GM18499 (cell line): ENCODE measurements around the gene FBXO22.
"Not testable (repeated sequence)": the region's sequence is repeated elsewhere in the genome, so short reads cannot be mapped to it uniquely, and the experiment has no call there.

Experiments used
- ATAC-seq: cut with Tn5 transposase; IDR thresholded peaks from one replicate; pipeline ENCODE4 v1.9.1; 2021; ENCODE audit warnings: moderate number of reproducible peaks; ENCODE audit not compliant: insufficient read depth, unreplicated experiment

FBXO22 gene

GRCh38 chr15:75961331-75961730, 57.7 kb downstream of the FBXO22 start:
- no peak for ATAC-seq

DNA sequence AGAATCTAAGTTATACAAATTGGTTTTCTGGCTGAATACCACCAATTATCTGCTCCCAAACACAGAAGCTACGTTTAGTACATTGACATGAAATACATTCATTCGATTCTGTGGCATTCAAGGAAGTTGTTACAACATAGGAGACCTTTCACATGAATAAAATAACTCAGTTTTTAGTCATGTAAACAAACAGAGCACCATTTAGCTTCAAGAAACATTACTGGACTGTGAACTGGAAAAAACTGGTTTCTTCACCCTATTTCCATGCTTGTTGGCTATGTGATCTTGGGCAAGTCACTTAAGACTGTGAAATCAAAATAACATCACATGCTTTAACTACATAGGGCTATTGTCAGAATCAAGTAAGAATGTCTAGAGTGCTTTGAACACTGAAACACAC, 62.4 kb downstream of the FBXO22 start:
- no peak for ATAC-seq

GRCh38 chr15:75976766-75977165, 73.1 kb downstream of the FBXO22 start:
- ATAC-seq: not testable (repeated sequence)

DNA sequence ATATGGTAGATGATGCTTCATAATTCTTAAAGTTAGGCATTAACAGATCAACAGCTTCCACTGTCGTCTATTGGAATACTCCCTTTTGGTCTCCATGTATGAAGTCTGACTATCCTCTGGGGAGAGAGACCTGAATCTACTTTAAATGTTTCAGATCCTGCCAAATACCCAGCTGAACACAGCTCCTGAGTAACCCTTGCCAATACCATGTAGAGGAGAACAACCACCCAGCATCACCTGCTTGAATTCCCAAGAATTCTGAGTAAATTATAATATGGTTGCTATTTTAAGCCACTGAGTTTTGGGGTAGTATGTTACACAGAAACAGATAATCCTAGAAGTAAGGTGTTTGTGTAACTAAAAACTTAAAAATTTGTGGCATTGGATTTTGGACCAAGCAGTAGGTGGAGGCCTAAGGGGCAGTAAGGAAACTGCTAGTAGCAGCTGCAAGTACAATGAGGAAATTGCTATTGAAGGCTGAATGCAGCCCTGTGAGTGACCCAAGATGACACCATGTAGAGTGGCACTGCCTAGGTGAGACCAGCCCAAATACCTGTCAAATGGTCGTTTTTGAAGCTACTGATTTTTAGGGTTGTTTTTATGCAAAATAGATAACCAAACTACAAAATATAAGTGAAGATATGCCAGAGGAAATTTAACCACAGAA, 77.6 kb downstream of the FBXO22 start:
- no peak for ATAC-seq

- no peak for ATAC-seq
Measured at GRCh38 chr15:75982468-75982867, 78.8 kb downstream of the FBXO22 start.

DNA sequence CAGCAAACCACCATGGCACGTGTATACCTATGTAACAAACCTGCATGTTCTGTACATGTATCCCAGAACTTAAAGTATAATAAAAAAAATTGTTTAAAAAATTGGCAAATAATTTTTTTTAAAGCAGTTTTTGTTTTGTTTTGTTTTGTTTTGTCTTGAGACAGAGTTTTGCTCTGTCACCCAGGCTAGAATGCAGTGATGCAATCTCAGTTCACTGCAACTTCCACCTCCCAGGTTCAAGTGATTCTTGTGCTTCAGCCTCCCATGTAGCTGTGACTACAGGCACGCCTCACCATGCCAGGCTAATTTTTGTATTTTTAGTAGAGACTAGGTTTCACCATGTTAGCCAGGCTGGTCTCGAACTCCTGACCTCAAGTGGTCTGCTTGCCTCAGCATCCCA, 81.0 kb downstream of the FBXO22 start:
- ATAC-seq: not testable (repeated sequence)

DNA sequence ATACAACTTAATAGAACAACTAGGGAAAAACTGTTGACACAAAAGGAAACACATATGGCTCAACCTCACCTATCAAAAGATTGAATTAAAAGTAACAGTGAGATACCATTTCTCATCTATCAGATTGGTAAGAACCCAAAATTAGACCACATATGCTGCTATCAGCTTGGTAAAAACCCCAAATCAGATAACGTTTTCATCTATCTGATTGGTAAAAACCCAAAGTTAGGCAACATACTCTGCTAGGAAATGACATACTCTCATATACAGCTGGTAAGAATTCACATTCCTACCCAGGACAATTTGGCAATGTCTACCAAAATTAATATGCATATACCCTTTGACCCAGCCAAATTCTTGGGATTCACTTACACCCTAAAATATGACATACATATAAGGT, 82.3 kb downstream of the FBXO22 start:
- ATAC-seq: no peak

- no peak for ATAC-seq
Measured at GRCh38 chr15:75989045-75989444, 85.4 kb downstream of the FBXO22 start.

DNA sequence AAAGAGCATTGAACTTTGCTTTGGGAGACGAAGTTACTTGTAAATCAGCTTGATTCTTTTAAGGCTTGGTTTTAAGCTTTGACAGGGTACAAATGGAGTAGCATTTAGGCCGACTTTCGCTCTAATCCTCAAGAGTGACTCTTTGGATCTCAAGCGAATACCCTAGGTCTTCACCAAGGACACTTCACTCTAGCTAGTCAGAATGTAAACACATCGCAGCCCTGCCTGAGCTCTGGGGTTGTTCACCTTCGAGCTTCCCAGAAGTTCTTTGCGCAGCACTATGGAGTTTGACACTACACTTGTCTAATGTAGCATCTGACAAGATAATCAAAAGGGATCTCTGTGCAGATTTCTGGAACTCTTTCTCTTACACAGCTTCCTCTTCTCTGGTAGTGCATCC, 86.2 kb downstream of the FBXO22 start:
- no peak for ATAC-seq
